H1 (cell line): ENCODE results near the gene COL20A1. TPM values are rescaled to one million over a fixed set of nuclear protein-coding genes. Genes with fewer than 3 reads are reported as not detected.

ENCODE experiments used
- CBX5 ChIP-seq: fragments of 300-800, 300-1000 bp; sonication (generic); IDR thresholded peaks from 2 replicates; pipeline ENCODE4 v1.7.1; 2016; ENCODE audit warnings: antibody characterized with exemption, low read length, low read depth
- EP300 ChIP-seq, 2 experiments: IDR thresholded peaks; 1 replicate in 1 of 2; 2 replicates in 1 of 2; pipeline ENCODE4 v1.6.1; 2011 to 2012; ENCODE audit warnings: low read depth in 2 of 2, low read length in 2 of 2, mild to moderate bottlenecking in 2 of 2, borderline replicate concordance in 1 of 2, inconsistent platforms in 1 of 2, moderate library complexity in 1 of 2
- HDAC2 ChIP-seq, 2 experiments: fragments of 300-600 bp in 1 of 2; sonication (generic) in 1 of 2; IDR thresholded peaks; 2 replicates each; pipeline ENCODE4 v1.6.1; 2011 to 2012; ENCODE audit warnings: low read depth in 2 of 2, low read length in 2 of 2, mild to moderate bottlenecking in 2 of 2, moderate library complexity in 2 of 2, borderline replicate concordance in 1 of 2, inconsistent platforms in 1 of 2
- KDM5A ChIP-seq: fragments of 200-600 bp; IDR thresholded peaks from 2 replicates; pipeline ENCODE4 v1.7.1; 2012; ENCODE audit warnings: mild to moderate bottlenecking, low read length, inconsistent platforms, mixed read lengths
- MAFK ChIP-seq: IDR thresholded peaks from 2 replicates; pipeline ENCODE4 v1.6.1; 2012; ENCODE audit warnings: low read depth, mild to moderate bottlenecking, improper control_type of control experiment, low read length
- SIN3A ChIP-seq, 2 experiments: IDR thresholded peaks in 1 of 2; conservative IDR thresholded peaks in 1 of 2; 2 replicates each; pipeline ENCODE4 v1.6.1; 2011 to 2012; ENCODE audit warnings: low read length in 2 of 2, improper control_type of control experiment in 1 of 2, low read depth in 1 of 2, mild to moderate bottlenecking in 1 of 2
- ZNF274 ChIP-seq: IDR thresholded peaks from 2 replicates; pipeline ENCODE4 v1.7.0; 2012; ENCODE audit warnings: low read length, borderline replicate concordance; ENCODE audit errors: extremely low read depth
- polyA plus RNA-seq, 7 experiments: library from polyadenylated mRNA; depleted of rRNA in 3 of 7; stranded (reverse) in 5 of 7; unstranded in 2 of 7; fragments of >200 nt in 5 of 7; fragments of 200-250 nt in 2 of 7; gene quantifications; 1 replicate in 5 of 7; 2 replicates in 1 of 7; 4 replicates in 1 of 7; pipeline versions ENCODE4 v1.2.1 to v1.2.3, GENCODE V29; 2011 to 2013; ENCODE audit warnings: missing spikeins in 2 of 7, mixed read lengths in 2 of 7
- total RNA-seq: library from RNA; stranded (reverse); fragmentation: NEBNext Ultra II Directional; extraction: Animal tissue kit (Norgen Biotek cat#: 25700); gene quantifications from 2 replicates; pipeline ENCODE4 v1.2.1, GENCODE V29; 2021

COL20A1 gene
- total and polyA plus RNA-seq, 2 of the 8 experiments (the other 6 are each of a cell fraction or from before 2014, with no cell fraction given) = 0.19 to 0.21 TPM

GRCh38 chr20:63317061-63317460 lies 24.1 kb downstream of the COL20A1 start (continued):
- TF ChIP-seq CBX5 (no peak), ZNF274 (no peak), SIN3A (conservative IDR thresholded peaks at IDR 0.05 in 1 of 2, IDR thresholded peaks at IDR 0.05 in 1 of 2; ENCODE audit: low read depth in 1 of 2, low read length in 2 of 2) (no peak), KDM5A (no peak), EP300 (IDR thresholded peaks at IDR 0.05; ENCODE audit: borderline replicate concordance in 1 of 2, low read depth in 2 of 2, low read length in 2 of 2) (no peak), MAFK (no peak), HDAC2 (IDR thresholded peaks at IDR 0.05; ENCODE audit: borderline replicate concordance in 1 of 2, low read depth in 2 of 2, low read length in 2 of 2) (no peak)
